Measurements from ENCODE around the gene TNS3. TPM values are rescaled to one million over a fixed set of nuclear protein-coding genes. Genes with fewer than 3 reads are reported as not detected.

Gene TNS3
- total and polyA plus RNA-seq, 10 of the 15 experiments (the other 5 are each of a cell fraction or from before 2014, with no cell fraction given), result 0.27 to 2.7 (median 0.79) TPM

DNA sequence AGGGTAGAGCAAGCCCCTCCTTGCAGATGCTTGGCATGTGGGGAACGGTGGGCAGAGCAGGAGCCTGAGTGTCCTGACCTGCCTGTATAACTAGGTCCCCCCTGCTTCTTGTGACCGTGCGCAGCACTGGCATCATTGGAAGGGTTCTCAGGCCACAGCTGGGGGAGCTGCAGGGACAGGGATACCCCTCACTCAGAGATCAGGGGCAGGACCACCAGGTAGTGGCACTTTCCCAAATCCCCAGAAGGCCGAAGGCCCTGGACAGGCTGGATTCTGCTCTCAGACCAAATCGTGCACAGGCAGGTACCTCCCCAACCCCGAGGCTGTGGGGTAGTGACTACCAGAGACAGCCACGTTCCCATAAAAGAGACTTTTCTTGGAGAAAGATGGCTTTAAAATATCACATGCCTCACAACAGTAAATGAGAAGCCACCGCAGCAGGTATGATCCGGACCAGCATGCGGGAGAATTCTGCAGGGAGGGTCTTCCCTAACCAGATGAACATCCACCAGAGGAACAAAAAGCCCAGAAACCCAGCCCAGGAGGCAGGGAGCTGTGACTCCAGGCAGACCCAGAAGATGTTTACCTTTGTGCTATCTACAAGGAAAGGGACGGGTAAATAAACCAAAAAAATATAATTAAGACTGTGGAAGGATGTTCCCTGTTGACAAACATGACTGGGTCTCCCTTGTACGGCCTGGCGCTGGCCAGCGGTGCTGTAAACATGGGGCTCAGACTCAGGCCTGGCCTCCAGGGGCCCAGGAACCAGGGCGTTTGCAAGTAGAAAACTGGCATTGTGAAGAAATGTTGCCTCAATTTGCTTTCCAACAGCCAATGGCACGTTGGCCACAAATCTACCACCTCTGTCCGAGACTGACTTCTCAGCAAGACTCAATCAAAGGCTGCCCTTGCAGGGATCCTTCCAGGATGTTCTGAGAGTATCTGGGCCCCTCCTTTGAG, 180.0 kb downstream of the TNS3 start:
- no peaks in the 10 kb centered on the region for H3K4me1 ChIP-seq (ENCODE audit: control insufficient read depth, insufficient read depth, low read length)
- DNase-seq (ENCODE audit: low read depth, low spot score) (no peak), FAIRE-seq (no peak), ATAC-seq (no peak)
- SMC1A ChIA-PET (ENCODE audit: uncharacterized antibody, unreplicated experiment), result no interaction called here
- RAD21 ChIA-PET (ENCODE audit: unreplicated experiment), result no interaction called here
- 48% methylated on average over 17 of the region's 17 CpGs for WGBS (ENCODE audit: insufficient coverage, insufficient replicate concordance, low lambda C conversion rate, missing lambda C conversion rate)
- no peaks in the 10 kb centered on the region for H3K79me2 ChIP-seq (ENCODE audit: control insufficient read depth, insufficient read depth, low read length)
- in situ Hi-C loops (cut with MboI), result no loop called here
- H2AFZ ChIP-seq (ENCODE audit: control insufficient read depth, low read depth, low read length), result no peak overlapping the region
- H4K20me1 ChIP-seq (ENCODE audit: control insufficient read depth, insufficient read depth), result no peaks in the 10 kb centered on the region
- no peak overlapping the region for H3K4me3 ChIP-seq
- no peaks in the 10 kb centered on the region; a peak in 1 of 4 replicates for H3K27me3 ChIP-seq (replicated peaks in 1 of 2; ENCODE audit: control insufficient read depth in 2 of 2, insufficient read depth in 2 of 2, low read length in 1 of 2)
- H3K27ac ChIP-seq (ENCODE audit: control insufficient read depth, insufficient read depth), result no peak overlapping the region
- CTCF ChIA-PET, result no interaction called here
- H3K4me2 ChIP-seq (ENCODE audit: control insufficient read depth, insufficient read depth), result no peak overlapping the region
- no peaks in the 10 kb centered on the region for H3K9me3 ChIP-seq (replicated peaks; ENCODE audit: control insufficient read depth, insufficient read depth, low read length)
- POLR2A ChIA-PET, result no interaction called here
- TF ChIP-seq YY1 (IDR thresholded peaks at IDR 0.05; ENCODE audit: low read depth, low read length) (no peak), CHD1 (IDR thresholded peaks at IDR 0.05; ENCODE audit: low read depth, low read length) (no peak)
- H3K36me3 ChIP-seq (ENCODE audit: control insufficient read depth in 2 of 2, insufficient read depth in 2 of 2, low read length in 1 of 2), result no peaks in the 10 kb centered on the region
- intact Hi-C loops (cut with micrococcal nuclease; ENCODE audit: unreplicated experiment), result no loop called here
- no TSS peak for BruUV-seq (replicated peaks)
- no peak overlapping the region for H3K9ac ChIP-seq (ENCODE audit: control insufficient read depth, insufficient read depth, low read length)

DNA sequence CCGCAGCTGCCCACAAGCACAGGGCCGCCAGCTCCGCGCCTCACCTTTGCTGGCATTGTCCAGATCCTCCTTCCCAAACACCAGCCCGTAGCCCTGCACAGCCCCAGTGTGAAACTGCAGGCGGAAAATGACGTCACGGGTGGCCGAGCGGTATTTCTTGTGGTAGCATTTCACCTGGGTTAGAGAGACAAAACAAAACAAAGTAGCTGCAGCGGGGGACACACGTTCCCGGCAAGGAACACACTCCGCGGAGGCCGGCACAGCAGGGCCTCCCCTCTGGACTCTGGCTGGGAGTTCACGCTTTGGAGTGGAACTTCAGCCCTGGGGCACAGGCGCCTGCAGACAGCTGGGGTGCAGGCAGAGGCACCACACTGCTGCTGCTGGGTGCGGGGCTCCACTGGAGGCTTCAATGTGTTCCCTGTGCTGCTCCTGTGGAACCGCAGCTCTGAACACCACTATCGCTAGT, 181.1 kb downstream of the TNS3 start:
- 57% methylated on average over 21 of the region's 21 CpGs for WGBS (ENCODE audit: insufficient coverage, insufficient replicate concordance, low lambda C conversion rate, missing lambda C conversion rate)
- no peak overlapping the region for H3K27ac ChIP-seq (ENCODE audit: control insufficient read depth, insufficient read depth)
- ChIA-PET SMC1A (ENCODE audit: uncharacterized antibody, unreplicated experiment) (no interaction called here), CTCF (no interaction called here), POLR2A (no interaction called here), RAD21 (ENCODE audit: unreplicated experiment) (no interaction called here)
- BruUV-seq (replicated peaks), result no TSS peak
- H4K20me1 ChIP-seq (ENCODE audit: control insufficient read depth, insufficient read depth), result no peaks in the 10 kb centered on the region
- FAIRE-seq (no peak), DNase-seq (ENCODE audit: low read depth, low spot score) (no peak), ATAC-seq (no peak)
- no peaks in the 10 kb centered on the region for H3K36me3 ChIP-seq (ENCODE audit: control insufficient read depth in 2 of 2, insufficient read depth in 2 of 2, low read length in 1 of 2)
- intact Hi-C loops (cut with micrococcal nuclease; ENCODE audit: unreplicated experiment) (no loop called here), in situ Hi-C loops (cut with MboI) (no loop called here)
- H3K79me2 ChIP-seq (ENCODE audit: control insufficient read depth, insufficient read depth, low read length), result no peaks in the 10 kb centered on the region
- H3K9ac ChIP-seq (ENCODE audit: control insufficient read depth, insufficient read depth, low read length), result no peak overlapping the region
- no peak overlapping the region for H3K4me2 ChIP-seq (ENCODE audit: control insufficient read depth, insufficient read depth)
- H2AFZ ChIP-seq (ENCODE audit: control insufficient read depth, low read depth, low read length), result no peak overlapping the region
- no peaks in the 10 kb centered on the region for H3K9me3 ChIP-seq (replicated peaks; ENCODE audit: control insufficient read depth, insufficient read depth, low read length)
- no peak overlapping the region for H3K4me3 ChIP-seq
- H3K27me3 ChIP-seq (replicated peaks in 1 of 2; ENCODE audit: control insufficient read depth in 2 of 2, insufficient read depth in 2 of 2, low read length in 1 of 2), result no peaks in the 10 kb centered on the region; a peak in 1 of 4 replicates
- no peaks in the 10 kb centered on the region for H3K4me1 ChIP-seq (ENCODE audit: control insufficient read depth, insufficient read depth, low read length)
- TF ChIP-seq YBX1 (IDR thresholded peaks at IDR 0.05) (no peak), ZNF217 (IDR thresholded peaks at IDR 0.05) (no peak), EP300 (IDR thresholded peaks at IDR 0.05; ENCODE audit: borderline replicate concordance in 1 of 2, control insufficient read depth in 1 of 2, low read depth in 2 of 2, low read length in 2 of 2) (no peak), CTCF (IDR thresholded peaks at IDR 0.05 in 2 of 3, conservative IDR thresholded peaks at IDR 0.05 in 1 of 3; ENCODE audit: control insufficient read depth in 2 of 3, extremely low read depth in 1 of 3, insufficient read depth in 1 of 3, low read depth in 3 of 3, low read length in 3 of 3) (no peak), KDM1A (IDR thresholded peaks at IDR 0.05; ENCODE audit: borderline replicate concordance) (no peak), BACH1 (IDR thresholded peaks at IDR 0.05; ENCODE audit: borderline replicate concordance) (no peak)
- TF ChIP-seq, protein P1, sequence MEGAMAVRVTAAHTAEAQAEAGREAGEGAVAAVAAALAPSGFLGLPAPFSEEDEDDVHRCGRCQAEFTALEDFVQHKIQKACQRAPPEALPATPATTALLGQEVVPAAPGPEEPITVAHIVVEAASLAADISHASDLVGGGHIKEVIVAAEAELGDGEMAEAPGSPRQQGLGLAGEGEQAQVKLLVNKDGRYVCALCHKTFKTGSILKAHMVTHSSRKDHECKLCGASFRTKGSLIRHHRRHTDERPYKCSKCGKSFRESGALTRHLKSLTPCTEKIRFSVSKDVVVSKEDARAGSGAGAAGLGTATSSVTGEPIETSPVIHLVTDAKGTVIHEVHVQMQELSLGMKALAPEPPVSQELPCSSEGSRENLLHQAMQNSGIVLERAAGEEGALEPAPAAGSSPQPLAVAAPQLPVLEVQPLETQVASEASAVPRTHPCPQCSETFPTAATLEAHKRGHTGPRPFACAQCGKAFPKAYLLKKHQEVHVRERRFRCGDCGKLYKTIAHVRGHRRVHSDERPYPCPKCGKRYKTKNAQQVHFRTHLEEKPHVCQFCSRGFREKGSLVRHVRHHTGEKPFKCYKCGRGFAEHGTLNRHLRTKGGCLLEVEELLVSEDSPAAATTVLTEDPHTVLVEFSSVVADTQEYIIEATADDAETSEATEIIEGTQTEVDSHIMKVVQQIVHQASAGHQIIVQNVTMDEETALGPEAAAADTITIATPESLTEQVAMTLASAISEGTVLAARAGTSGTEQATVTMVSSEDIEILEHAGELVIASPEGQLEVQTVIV (IDR thresholded peaks at IDR 0.05; ENCODE audit: borderline replicate concordance, partially characterized antibody), result no peak
- TF ChIP-seq, protein P2, sequence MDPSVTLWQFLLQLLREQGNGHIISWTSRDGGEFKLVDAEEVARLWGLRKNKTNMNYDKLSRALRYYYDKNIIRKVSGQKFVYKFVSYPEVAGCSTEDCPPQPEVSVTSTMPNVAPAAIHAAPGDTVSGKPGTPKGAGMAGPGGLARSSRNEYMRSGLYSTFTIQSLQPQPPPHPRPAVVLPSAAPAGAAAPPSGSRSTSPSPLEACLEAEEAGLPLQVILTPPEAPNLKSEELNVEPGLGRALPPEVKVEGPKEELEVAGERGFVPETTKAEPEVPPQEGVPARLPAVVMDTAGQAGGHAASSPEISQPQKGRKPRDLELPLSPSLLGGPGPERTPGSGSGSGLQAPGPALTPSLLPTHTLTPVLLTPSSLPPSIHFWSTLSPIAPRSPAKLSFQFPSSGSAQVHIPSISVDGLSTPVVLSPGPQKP (IDR thresholded peaks at IDR 0.05; ENCODE audit: low read depth, low read length), result no peak

Data from GM12878 (cell line).